Left kidney (tissue), 2 donors: ENCODE results near the gene KRT15. TPM values are rescaled to one million over a fixed set of nuclear protein-coding genes. Genes with fewer than 3 reads are reported as not detected.
"Not testable (repeated sequence)": the region's sequence is repeated elsewhere in the genome, so short reads cannot be mapped to it uniquely, and the experiment has no call there.

Source experiments
- DNase-seq: peaks from one replicate; pipeline ENCODE4 v3.0.0-alpha.2; 2013
- polyA plus RNA-seq: library from polyadenylated mRNA; unstranded; fragments of 120-200 nt; gene quantifications from one replicate; pipeline ENCODE4 v1.2.1, GENCODE V29; 2013; ENCODE audit not compliant: insufficient read length

The KRT15 gene
- polyA plus RNA-seq, 1 donor = 1.8 TPM

- no peak for DNase-seq
Measured at GRCh38 chr17:41544491-41544892, 25.8 kb upstream of the KRT15 start.

- not testable (repeated sequence) for DNase-seq
Measured at GRCh38 chr17:41542786-41543185, 24.1 kb upstream of the KRT15 start.

DNA sequence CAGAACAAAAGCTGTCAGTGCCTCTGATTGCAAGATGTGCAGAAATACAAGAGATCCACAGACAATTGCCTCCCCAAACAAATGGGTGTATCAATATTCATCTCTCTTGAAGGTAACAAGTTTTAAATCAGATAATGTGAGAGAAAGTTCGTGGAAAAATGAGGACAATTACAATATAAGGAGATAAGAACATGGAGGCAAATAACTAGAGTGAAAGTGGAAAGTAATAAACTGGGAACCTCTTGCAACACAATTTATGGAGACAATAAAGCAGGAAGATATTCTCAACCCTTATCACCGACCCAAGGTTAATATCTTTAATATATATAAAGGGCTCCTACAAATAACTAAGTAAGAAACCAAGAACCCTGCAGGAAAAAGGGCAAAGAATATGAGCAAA lies 23.7 kb upstream of the KRT15 start:
- DNase-seq = no peak

DNA sequence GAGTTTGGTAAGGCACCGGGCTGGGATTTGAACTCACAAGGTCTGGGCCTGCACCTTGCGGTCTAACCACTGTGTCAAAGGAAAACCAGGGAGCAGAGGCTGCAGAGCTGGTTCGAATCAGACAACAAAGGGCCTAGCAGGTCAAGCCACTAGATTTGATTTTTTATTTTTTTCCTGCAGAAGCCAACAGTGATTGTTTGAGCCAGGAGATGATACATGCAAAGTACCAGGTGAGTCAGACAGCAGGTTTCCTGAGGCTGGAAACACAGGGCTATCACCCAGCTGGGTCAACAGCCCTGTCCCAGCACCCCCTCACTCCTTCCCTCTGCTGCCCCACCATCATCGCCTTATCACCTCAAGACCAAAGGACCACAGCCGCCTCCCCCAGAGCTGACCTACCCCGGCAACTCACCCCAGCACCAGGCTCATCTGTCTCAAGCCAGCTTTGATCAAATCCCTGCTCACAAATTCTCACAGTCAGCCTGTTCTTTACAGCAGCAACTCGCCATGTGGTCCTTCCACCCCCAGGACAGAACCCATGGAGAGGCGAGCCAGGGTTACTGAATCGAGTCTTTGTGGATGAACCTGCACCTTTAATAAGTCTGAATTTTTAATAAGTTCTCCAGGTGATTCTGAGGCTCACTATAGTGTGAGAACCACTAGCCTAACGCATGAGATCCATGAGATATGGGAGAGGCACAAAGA lies 22.4 kb upstream of the KRT15 start:
- DNase-seq = no peak

DNA sequence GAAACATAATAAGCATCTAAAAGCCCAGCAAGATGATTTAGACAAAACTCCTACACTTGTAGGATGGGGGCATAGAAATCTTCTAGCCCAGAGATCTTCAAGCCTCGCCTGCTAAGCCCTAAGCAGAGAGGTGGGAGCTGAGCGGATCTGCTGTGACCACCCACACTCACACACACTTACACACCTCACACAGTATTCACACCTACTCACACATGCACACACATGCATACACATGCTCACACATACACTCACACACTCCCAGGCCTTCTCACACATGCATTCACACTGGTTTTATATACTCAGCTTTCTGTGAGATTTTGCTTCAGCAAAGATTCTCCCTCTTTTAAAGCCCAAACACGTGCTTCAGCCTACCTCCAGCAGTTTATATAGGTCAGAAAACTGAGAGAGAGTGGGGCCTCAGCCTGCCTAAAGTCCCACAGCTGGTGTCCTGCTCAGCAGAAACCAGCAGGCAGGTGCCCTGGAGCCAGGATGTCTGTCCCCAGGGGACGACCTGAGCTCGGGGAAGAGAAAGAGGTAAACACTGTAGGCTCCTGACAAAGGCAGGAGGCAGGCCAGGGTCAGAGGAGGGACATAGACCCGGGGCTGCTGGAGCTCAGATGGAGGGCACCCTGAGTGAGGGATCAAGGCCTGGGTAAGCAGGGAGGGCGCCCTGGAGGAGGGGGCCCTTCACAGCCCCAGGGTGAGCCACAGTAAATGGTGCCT lies 21.4 kb upstream of the KRT15 start:
- DNase-seq = no peak

DNA sequence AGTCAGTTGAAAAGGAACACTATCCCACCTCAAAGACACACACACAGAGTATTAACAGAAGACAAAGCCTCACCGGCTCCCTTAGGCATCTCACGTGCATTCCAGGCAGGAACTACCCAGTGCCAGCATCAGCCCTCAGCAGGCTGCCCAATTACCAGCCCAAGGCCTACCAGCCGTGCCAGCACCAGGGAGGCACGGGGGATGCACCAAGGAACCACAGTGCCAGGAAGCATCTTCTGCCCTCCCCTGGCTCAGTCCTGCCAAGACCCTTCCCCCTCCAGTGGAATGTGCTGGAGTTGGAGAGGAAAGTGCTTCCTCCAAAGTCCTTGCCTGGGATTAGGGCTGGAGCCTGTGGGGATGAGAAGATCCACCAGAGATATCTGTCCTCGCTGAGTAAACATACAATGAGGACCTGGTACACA lies 20.4 kb upstream of the KRT15 start:
- DNase-seq = no peak

DNA sequence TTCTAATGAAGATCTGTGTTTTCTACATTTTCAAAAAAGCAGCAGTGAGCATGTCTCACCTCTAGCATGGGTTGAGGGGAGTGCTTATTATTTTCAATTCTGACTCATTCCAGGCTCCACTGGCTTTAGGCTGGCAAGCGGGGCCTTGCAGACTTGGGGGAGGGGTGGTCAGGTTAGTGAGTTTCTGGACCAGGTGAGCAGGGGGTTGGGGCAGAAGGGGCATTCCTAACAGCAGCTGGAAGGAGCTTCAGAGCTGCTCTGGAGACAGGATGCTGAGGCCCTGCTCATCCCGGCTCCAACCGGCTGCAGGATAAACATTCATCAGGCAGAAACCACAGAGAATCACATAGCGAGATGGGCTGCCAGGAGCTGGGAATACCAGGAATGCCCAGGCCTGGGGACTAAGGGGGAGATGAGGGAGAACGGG lies 19.9 kb upstream of the KRT15 start:
- DNase-seq = no peak

DNA sequence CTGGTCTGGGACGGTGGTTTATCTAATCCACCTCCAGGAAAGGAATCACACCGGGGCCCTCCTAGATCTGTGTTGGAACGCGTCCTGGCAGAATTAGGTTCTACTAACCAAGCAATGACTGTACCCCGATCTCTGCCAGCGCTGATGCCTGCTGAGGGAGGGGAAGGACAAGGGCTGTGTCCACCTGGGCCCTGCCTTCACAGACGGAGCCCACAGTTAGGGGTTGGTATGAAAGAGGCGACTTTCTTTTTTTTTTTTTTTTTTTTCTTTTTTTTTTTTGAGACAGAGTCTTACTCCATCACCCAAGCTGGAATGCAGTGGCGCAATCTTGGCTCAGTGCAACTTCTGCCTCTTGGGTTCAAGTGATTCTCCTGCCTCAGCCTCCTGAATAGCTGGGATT lies 19.3 kb upstream of the KRT15 start:
- DNase-seq = no peak

- DNase-seq = no peak
Measured at GRCh38 chr17:41537614-41537954, 18.9 kb upstream of the KRT15 start.

GRCh38 chr17:41536741-41537613 lies 18.3 kb upstream of the KRT15 start:
- no peak for DNase-seq

GRCh38 chr17:41535764-41536481 lies 17.2 kb upstream of the KRT15 start:
- no peak for DNase-seq

DNA sequence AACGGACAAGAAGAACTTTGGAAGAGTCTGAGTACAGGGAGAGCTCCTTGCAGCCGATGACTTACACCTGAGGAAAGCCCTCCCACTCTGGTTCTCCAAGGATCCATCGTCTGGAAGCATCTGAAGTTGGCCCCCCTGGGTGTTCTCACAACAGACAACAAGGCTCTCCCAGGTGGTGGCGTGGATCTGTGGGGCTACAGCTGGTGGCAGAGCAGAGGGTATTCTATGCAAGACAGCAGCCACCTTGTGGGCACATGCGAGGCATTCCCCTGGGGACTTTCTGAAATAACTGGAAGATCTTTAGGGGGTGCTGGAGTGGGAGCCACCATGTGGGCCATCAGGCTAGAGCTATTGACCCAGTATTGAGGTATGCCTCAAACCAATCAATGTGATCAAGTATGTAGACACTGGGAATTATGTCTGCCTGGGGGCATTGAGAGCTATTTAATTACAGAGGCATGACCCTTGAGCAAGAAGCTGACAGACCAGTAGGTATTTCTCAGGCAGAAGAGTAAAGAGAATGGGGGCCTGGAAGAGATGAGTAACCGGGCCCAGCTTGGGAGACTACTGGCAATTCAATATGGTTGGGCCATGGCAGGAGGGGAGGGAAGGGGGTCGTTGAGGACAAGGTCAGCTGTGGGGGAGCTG lies 16.3 kb upstream of the KRT15 start:
- no peak for DNase-seq

- DNase-seq = no peak
Measured at GRCh38 chr17:41533613-41534012, 14.9 kb upstream of the KRT15 start.

DNA sequence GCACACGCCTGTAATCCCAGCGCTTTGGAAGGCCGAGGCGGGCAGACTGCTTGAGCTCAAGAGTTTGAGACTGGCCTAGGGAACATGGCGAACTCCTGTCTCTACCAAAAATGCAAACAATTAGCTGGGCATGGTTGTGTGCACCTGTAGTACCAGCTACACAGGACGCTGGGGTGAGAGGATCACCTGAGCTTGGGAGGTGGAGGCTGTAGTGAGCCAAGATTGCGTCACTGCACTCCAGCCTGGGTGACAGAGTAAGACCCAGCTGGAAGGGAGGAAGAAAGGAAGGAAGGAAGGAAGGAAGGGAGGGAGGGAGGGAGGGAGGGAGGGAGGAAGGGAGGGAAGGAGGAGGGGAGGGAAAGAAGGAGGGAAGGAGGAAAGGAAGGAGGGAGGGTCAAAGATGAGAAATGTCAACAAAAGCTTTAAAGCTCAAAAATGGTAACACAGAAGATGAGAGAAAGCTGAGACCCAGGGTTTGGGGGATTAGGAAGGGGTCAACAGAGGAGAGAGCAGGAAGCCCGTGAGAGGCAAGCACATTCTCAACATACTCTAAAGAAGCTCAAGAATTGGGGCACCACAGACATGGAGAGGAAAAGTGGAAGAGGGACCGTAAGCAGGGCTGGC lies 14.4 kb upstream of the KRT15 start:
- DNase-seq = no peak

- DNase-seq = no peak
Measured at GRCh38 chr17:41531993-41532392, 13.3 kb upstream of the KRT15 start.

GRCh38 chr17:41530062-41531048 lies 11.7 kb upstream of the KRT15 start:
- DNase-seq = no peak

DNA sequence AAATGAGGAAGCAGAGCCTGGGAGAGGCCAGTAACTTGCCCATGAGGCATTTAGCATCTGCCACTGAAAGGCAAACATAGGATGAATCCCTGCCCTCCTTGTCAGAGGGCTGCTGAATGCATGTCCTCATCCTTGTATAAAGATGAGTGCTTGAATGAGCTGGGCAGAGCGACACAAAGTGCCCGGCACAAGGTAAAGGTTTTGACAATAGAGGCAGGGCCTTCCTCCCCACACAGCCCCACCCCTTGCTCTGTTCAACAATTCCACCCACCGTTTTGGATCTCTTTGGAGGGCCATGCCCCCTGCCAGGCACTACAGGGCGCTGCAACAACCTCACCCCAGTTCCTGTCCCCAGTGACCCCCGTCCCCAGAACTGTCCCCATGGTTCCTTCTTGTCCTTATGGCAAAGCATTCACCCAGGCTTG lies 10.8 kb upstream of the KRT15 start:
- DNase-seq = no peak

DNA sequence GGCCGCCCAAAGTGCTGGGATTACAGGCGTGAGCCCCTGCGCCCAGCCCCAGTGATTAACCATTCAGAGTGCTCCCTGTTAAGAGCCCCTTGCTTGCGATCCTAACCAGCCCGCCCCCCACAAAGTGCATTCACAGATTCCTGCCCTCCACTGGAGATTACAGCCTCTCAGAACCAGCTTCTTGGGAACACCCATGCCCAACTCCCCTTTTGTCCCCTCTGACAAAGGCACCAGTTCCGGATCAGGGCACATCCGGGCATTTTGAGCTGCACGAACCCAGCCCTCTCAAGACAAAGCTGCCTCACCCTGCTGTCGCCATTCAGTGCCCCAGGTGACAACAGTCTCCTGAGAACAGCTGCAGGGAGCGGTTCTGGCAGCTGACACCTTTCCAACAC lies 10.3 kb upstream of the KRT15 start:
- no peak for DNase-seq

- no peak for DNase-seq
Measured at GRCh38 chr17:41527063-41528023, 8.7 kb upstream of the KRT15 start.
